ENCODE data around the gene PFKP.

PFKP gene

GRCh38 chr10:3136763-3137611 lies 69.6 kb downstream of the PFKP start:
- Mint-ChIP-seq H3K36me3 (peaks cover 100% of the 10 kb centered on the region), H3K4me1 (no peaks in the 10 kb centered on the region), H3K27ac (no peak overlapping the region), H3K9me3 (no peaks in the 10 kb centered on the region), H3K4me3 (no peak overlapping the region)
- no peak for ATAC-seq
- no peak for DNase-seq (ENCODE audit: low spot score in 2 of 2)

- Mint-ChIP-seq H3K4me3 (no peak overlapping the region), H3K9me3 (no peaks in the 10 kb centered on the region), H3K4me1 (no peaks in the 10 kb centered on the region), H3K27ac (peak overlapping the region; percentile 45), H3K36me3 (peaks cover 100% of the 10 kb centered on the region)
- ATAC-seq: no peak
- DNase-seq (ENCODE audit: low spot score in 2 of 2): no peak
These were observed 70.8 kb downstream of the PFKP start for GRCh38 chr10:3137958-3138726.

GRCh38 chr10:3139216-3139910 lies 72.0 kb downstream of the PFKP start:
- no peaks in the 10 kb centered on the region for H3K9me3 Mint-ChIP-seq
- DNase-seq (ENCODE audit: low spot score in 2 of 2): no peak
- peak overlapping the region; percentile 45 for H3K27ac Mint-ChIP-seq
- no peak overlapping the region for H3K4me3 Mint-ChIP-seq
- H3K36me3 Mint-ChIP-seq: peaks cover 100% of the 10 kb centered on the region
- no peak for ATAC-seq
- H3K4me1 Mint-ChIP-seq: no peaks in the 10 kb centered on the region

- H3K27ac Mint-ChIP-seq: no peak overlapping the region
- no peaks in the 10 kb centered on the region for H3K9me3 Mint-ChIP-seq
These were observed 72.9 kb downstream of the PFKP start for GRCh38 chr10:3140280-3140679.

GRCh38 chr10:3141351-3142005 lies 74.1 kb downstream of the PFKP start:
- peak overlapping the region; percentile 58 for H3K27ac Mint-ChIP-seq
- H3K9me3 Mint-ChIP-seq: no peaks in the 10 kb centered on the region
- H3K36me3 Mint-ChIP-seq: peaks cover 100% of the 10 kb centered on the region
- H3K4me3 Mint-ChIP-seq: no peak overlapping the region
- H3K4me1 Mint-ChIP-seq: no peaks in the 10 kb centered on the region
- DNase-seq (ENCODE audit: low spot score in 2 of 2) (no peak), ATAC-seq (no peak)

More at GRCh38 chr10:3140280-3140679, 72.9 kb downstream of the PFKP start:
- Mint-ChIP-seq H3K36me3 (peaks cover 100% of the 10 kb centered on the region), H3K4me1 (no peaks in the 10 kb centered on the region), H3K4me3 (no peak overlapping the region)
- ATAC-seq: no peak
- DNase-seq (ENCODE audit: low spot score in 2 of 2): no peak

GRCh38 chr10:3142146-3142875 lies 75.0 kb downstream of the PFKP start:
- Mint-ChIP-seq H3K27ac (peak overlapping the region; percentile 30), H3K36me3 (peaks cover 100% of the 10 kb centered on the region), H3K4me3 (no peak overlapping the region), H3K4me1 (no peaks in the 10 kb centered on the region), H3K9me3 (no peaks in the 10 kb centered on the region)
- DNase-seq (ENCODE audit: low spot score in 2 of 2) (no peak), ATAC-seq (no peak)

- Mint-ChIP-seq H3K36me3 (peaks cover 100% of the 10 kb centered on the region), H3K4me3 (no peak overlapping the region), H3K4me1 (no peaks in the 10 kb centered on the region), H3K27ac (peak overlapping the region; percentile 26), H3K9me3 (no peaks in the 10 kb centered on the region)
- ATAC-seq: no peak
- no peak for DNase-seq (ENCODE audit: low spot score in 2 of 2)
These were observed 76.0 kb downstream of the PFKP start for GRCh38 chr10:3143366-3143765.

- Mint-ChIP-seq H3K36me3 (peaks cover 100% of the 10 kb centered on the region), H3K4me3 (no peak overlapping the region), H3K27ac (no peak overlapping the region), H3K4me1 (no peaks in the 10 kb centered on the region), H3K9me3 (no peaks in the 10 kb centered on the region)
- ATAC-seq: no peak
- DNase-seq (ENCODE audit: low spot score in 2 of 2): no peak
These were observed 76.6 kb downstream of the PFKP start for GRCh38 chr10:3143791-3144434.

GRCh38 chr10:3145366-3145765 lies 78.0 kb downstream of the PFKP start:
- Mint-ChIP-seq H3K4me1 (no peaks in the 10 kb centered on the region), H3K4me3 (no peak overlapping the region), H3K27ac (no peak overlapping the region), H3K36me3 (peaks cover 100% of the 10 kb centered on the region), H3K9me3 (no peaks in the 10 kb centered on the region)
- DNase-seq (ENCODE audit: low spot score in 2 of 2): no peak
- no peak for ATAC-seq

- Mint-ChIP-seq H3K36me3 (peaks cover 100% of the 10 kb centered on the region), H3K27ac (peak overlapping the region; percentile 26), H3K9me3 (no peaks in the 10 kb centered on the region), H3K4me1 (no peaks in the 10 kb centered on the region), H3K4me3 (no peak overlapping the region)
- ATAC-seq (no peak), DNase-seq (ENCODE audit: low spot score in 2 of 2) (no peak)
These were observed 78.9 kb downstream of the PFKP start for GRCh38 chr10:3146289-3146688.

GRCh38 chr10:3147117-3147820 lies 79.9 kb downstream of the PFKP start:
- no peak overlapping the region for H3K27ac Mint-ChIP-seq
- ATAC-seq (no peak), DNase-seq (ENCODE audit: low spot score in 2 of 2) (no peak)
- peaks cover 100% of the 10 kb centered on the region for H3K36me3 Mint-ChIP-seq
- peaks cover 3% of the 10 kb centered on the region for H3K4me1 Mint-ChIP-seq
- H3K9me3 Mint-ChIP-seq: no peaks in the 10 kb centered on the region
- no peak overlapping the region for H3K4me3 Mint-ChIP-seq

- no peaks in the 10 kb centered on the region for H3K9me3 Mint-ChIP-seq
- ATAC-seq (no peak), DNase-seq (ENCODE audit: low spot score in 2 of 2) (no peak)
- H3K4me3 Mint-ChIP-seq: no peak overlapping the region
- H3K27ac Mint-ChIP-seq: no peak overlapping the region
- H3K36me3 Mint-ChIP-seq: peaks cover 100% of the 10 kb centered on the region
- peaks cover 11% of the 10 kb centered on the region for H3K4me1 Mint-ChIP-seq
These were observed 80.7 kb downstream of the PFKP start for GRCh38 chr10:3148041-3148440.

- Mint-ChIP-seq H3K9me3 (no peaks in the 10 kb centered on the region), H3K36me3 (peaks cover 100% of the 10 kb centered on the region), H3K27ac (no peak overlapping the region), H3K4me1 (peaks cover 12% of the 10 kb centered on the region), H3K4me3 (no peak overlapping the region)
- ATAC-seq (no peak), DNase-seq (ENCODE audit: low spot score in 2 of 2) (no peak)
These were observed 81.6 kb downstream of the PFKP start for GRCh38 chr10:3148994-3149393.

GRCh38 chr10:3149918-3150317 lies 82.6 kb downstream of the PFKP start:
- peaks cover 17% of the 10 kb centered on the region for H3K4me1 Mint-ChIP-seq
- DNase-seq (ENCODE audit: low spot score in 2 of 2): no peak
- no peaks in the 10 kb centered on the region for H3K9me3 Mint-ChIP-seq
- peaks cover 100% of the 10 kb centered on the region for H3K36me3 Mint-ChIP-seq
- peak overlapping the region; percentile 64 for H3K27ac Mint-ChIP-seq
- no peak overlapping the region for H3K4me3 Mint-ChIP-seq
- ATAC-seq: no peak

All from stimulated activated effector memory CD8-positive, alpha-beta T cell treated with anti-CD3 and anti-CD28 coated beads, Interleukin-12 subunit alpha, Interleukin-12 subunit beta, amount 100 ng/mL, for 72 hours (primary cell).